Measurements from ENCODE around the gene CTU1.
"Not testable (repeated sequence)": the region's sequence is repeated elsewhere in the genome, so short reads cannot be mapped to it uniquely, and the experiment has no call there.

CTU1 gene

DNA sequence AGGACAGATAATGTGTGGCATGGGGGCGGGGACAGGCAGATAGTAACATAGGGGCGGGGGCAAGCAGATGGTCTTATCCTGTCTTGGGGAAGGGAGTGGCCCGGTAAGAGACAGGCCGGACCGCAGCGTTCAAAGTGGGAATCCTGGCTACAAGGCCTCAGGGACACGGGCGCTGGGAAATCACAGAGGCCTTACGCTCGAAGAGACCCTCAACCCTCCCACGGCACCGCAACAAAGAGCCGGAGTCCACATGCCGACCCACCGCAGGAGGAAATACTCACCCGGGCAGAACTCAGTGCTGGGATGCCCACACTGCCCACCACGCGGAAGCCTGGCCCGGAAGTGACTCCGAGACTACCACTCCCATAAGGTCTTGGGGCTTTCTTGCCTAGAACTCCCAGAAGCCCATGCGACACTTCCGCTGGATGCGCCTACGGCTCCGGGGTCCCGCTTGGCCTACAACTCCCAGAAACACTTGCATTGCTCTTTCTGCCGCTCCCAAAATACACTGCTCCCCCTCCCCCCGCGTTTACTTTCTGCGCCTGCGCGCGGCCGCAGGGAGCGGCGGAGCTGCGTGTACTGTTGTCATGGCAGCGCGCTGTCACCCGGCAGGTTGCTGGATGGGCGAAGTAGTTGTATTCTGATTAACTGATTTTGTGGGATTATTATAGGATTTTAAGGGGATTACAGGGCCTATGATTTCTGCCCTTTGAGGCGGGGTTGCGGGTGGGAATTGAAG lies at the start of gene CTU1:
TSS of gene CTU1 (minus strand) at position 344 of the 739 bp plus-strand sequence. CDS start 3,840 bp downstream, outside the sequence.
- peak; percentile 98 for DNase-seq

DNA sequence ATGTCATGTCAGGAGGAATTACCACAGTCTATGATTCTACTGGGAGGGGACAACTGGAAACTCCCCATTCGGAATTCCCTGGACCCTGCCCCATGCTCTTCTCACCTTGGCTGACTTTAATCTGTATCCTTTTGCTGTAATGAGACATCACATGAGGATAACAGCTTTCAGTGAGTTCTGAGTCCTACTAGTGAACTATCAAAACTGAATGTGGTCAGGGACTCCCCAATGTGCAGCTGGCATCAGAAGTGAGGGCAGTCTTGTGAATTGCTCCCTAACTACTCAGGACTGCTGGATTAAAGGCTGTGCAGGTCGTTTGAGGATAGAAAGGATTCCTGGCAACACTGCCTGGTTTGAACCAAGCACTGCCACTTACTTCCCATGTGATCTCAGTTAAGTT lies 49.1 kb upstream of the CTU1 start:
- DNase-seq: no peak

DNA sequence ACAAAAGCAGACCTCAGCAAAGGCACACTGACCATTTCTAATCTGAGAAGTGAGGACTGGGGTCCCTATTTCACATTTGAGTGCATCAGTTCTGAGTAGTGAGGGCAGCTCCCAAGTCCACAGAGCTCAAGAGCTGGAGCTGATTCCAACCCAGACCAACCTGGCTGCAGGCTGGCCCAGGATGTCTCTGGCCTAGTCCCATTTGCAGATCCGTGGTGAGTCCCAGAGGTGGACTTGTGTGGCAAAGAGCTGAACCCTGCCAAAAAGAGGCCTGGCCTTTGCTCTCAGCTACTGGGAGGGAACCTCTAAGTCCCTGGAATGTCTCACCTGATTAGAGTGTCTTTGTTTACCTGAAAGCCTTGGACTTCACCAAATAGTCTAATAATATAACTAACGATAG lies 48.5 kb upstream of the CTU1 start:
- no peak for DNase-seq

DNA sequence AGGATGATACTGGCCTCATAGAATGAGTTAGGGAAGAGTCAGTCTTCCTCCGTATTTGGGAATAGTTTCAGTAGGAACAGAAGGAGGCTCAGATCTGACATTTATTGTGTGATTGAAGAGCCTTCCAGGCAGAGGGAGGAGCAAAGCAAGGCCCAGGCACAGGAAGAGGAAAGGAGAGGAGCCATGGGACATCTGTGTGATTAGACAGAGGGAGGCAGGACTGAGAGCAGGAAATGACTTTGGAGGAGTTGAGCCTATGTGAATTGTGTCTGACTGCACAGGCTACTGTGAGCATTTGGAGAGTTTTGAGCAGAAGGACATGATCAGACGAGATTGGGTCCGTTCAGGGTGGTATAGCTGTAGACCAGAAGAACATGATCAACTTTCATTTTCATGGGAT lies 42.4 kb upstream of the CTU1 start:
- DNase-seq: no peak

DNA sequence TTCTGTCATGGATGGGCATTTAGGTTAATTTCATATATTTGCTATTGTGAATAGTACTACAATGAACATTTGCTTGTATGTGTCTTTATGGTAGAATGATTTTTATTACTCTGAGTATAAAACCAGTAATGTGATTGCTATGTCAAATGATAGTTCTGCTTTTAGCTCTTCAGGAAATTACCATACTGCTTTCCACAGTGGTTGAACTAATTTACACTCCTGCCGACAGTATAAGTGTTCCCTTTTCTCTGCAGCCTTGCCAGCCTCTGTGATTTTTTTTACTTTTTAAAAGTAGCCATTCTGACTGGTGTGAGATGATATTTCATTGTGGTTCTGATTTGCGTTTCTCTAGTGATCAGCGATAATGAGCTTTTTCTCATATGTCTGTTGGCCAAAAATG lies 40.4 kb upstream of the CTU1 start:
- no peak for DNase-seq

DNA sequence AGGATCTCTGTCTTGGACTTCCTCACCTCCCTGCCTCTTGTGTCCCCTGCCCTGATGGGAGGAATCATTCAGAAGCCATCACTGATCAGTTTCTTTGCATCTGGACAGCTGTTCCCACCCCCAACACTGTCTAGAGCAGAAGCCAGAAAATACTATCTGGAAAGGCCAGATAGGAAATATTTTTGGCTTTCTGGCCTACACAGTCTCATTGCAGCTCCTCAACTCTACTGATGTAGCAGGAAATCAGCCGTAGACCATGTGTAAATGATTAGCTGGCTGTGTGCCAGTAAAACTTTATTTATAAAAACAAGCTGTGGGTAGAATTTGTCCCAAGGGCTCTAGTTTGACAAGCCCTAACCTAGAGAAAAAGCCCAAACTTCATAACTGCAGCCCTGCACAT lies 39.5 kb upstream of the CTU1 start:
- DNase-seq: no peak

DNA sequence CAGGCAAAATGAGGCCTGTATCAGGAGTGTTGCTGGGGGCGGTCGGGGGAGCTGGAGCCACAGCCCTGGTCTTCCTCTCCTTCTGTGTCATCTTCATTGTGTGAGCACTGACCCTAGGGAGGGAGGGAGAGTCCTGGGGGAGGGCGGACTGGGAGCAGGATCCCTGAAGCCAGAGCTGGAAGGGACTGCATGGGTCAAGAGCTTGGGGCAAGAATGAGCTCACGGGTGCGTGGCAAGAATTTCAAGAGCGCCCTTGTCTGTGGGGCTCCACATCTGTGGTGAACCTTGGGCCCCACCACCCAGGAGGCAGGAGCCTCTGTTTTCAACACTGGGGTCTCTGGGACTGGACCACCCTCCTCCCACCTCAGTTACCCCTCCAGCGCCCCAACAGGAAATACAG lies 38.5 kb upstream of the CTU1 start:
- DNase-seq: no peak

DNA sequence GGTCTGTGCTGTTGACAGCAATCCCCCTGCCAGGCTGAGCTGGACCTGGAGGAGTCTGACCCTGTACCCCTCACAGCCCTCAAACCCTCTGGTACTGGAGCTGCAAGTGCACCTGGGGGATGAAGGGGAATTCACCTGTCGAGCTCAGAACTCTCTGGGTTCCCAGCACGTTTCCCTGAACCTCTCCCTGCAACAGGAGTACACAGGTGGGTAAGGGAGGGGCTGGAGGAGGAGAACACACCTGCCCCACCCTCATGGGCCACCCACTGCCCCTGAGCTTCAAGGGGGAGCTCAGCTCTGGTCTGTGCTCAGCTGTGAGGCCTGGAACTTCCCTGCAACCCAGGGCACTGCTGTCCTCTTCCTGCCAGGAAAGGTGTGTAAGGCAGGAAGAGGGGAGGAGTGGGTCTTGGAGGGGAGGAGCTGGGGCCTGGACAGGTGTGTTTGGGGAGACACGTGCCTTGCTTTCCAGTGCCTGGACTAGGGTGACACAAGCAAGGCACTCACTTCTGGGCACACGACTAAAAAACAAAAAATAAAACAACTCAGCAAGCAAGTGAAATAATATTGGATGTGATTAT lies 37.8 kb upstream of the CTU1 start:
- DNase-seq: no peak

DNA sequence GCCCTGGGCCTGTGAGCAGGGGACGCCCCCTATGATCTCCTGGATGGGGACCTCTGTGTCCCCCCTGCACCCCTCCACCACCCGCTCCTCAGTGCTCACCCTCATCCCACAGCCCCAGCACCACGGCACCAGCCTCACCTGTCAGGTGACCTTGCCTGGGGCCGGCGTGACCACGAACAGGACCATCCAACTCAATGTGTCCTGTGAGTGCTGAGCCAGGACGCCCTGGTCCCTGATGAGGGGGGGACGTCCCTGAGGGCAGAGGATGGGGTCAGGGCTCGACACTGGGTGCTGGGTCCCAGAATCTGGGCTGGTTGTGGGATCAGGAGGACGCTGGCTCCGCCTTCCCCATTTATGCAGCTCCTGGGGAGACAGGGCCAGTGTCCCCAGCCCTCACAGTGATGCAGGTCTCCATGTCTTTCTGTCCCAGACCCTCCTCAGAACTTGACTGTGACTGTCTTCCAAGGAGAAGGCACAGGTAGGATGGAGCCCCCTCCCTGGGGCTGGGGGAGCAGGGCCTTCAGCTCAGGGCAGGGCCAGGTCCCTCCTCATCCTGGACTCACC lies 36.4 kb upstream of the CTU1 start:
- no peak for DNase-seq

DNA sequence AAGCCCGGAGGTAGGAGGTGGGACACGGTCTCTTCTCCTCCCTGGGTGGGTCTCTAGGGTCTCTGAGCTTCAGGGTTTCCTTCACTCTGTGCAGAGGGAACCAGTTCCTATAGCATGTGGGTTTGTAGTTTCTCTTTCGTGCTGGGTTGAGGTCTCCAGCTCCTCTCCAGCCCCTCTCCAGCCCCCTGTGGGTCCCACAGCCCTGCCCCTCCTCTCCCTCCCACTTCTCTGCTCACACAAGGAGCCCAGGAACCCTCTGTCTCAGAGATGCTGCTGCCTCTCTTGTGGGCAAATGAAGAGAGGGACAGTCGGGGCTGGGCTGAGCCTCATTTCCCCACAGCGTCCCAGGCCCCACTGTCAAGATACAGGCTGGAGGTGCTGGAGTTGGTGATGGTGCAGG lies 35.3 kb upstream of the CTU1 start:
- no peak for DNase-seq

DNA sequence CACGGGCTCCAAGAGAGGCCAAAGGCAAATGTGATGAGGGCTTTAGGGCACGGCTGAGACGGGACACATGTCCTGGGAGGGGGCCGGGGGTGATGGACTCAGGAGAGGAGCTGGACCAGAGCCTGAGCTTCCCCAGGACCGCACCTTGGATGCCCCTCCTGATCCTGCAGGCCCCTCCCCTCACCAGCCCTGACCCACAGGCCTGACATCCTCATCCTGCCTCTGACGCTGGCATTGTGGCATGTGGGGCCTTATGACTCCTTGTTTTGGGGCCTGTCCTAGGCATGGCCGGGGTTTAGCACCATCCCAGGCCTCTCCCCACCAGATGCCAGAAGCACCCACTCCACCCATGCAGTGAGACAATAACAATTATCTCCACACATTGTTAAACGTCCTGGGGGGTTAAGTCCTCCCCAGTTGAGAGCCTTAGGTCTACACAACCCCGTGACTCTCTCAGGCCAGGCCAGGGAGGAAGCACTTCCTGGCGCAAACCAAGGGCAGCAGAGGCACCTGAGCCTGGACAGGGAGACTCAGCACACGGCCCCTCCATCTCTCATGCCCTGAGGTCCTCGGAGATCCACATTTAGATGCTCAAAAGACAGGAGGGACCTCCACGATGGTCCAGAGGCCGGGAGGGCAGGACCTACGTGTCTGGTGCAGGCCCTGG lies 34.7 kb upstream of the CTU1 start:
- not testable (repeated sequence) for DNase-seq

DNA sequence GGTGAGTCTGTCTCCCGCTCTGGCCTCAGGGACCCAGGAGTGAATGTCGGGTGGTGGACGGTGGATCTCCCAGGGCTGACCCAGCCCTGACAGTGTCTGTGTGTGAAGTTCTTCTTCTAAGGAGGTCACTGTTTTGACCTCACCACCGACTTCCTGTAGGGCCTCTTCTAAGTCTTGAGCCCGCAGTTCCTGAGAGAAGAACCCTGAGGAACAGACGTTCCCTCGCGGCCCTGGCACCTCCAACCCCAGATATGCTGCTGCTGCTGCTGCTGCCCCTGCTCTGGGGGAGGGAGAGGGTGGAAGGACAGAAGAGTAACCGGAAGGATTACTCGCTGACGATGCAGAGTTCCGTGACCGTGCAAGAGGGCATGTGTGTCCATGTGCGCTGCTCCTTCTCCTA lies 33.9 kb upstream of the CTU1 start, which contains the start of gene SIGLEC7:
TSS of gene SIGLEC7 (plus strand) at position 183 of the 400 bp plus-strand sequence. CDS start at position 252, 69 bp downstream.
- no peak for DNase-seq

DNA sequence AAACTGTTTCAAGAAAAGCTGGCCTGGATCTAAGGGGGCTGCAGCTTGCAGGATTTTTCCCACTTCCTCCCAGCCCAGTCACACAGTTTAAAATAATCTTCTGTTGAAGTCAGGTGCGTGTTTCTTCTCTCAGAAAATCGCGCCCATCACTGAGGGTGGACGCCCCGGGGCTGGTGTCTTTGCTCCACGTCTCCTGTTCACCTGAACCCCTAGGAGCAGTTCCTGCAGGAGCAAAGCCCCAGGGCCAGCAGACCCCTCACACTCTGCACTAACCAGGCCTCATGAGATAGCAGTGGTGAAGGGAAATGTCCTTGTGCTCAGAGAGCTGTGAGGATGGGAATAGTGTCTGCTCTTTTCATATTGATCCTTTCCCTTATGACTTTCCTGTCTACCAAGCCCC lies 33.0 kb upstream of the CTU1 start:
- DNase-seq: no peak

DNA sequence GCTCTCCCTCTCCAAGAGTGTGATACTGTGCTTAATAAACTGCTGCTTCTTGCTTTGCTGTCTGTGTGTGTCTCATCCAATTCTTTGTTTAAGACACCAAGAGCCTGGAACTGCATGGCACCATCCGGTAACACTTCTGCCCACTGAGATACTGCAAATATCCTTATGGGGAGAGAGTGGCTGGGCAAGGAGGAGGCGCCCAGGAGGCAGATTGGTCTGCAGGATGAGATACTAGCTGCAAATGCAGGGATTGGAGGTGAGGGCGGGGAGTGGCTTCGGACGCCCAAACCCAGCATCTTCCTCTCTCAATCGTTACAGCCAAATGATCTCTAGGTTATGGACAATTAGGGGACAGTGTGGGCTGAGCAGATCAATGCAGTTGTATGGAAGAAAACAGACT lies 32.2 kb upstream of the CTU1 start:
- no peak for DNase-seq

DNA sequence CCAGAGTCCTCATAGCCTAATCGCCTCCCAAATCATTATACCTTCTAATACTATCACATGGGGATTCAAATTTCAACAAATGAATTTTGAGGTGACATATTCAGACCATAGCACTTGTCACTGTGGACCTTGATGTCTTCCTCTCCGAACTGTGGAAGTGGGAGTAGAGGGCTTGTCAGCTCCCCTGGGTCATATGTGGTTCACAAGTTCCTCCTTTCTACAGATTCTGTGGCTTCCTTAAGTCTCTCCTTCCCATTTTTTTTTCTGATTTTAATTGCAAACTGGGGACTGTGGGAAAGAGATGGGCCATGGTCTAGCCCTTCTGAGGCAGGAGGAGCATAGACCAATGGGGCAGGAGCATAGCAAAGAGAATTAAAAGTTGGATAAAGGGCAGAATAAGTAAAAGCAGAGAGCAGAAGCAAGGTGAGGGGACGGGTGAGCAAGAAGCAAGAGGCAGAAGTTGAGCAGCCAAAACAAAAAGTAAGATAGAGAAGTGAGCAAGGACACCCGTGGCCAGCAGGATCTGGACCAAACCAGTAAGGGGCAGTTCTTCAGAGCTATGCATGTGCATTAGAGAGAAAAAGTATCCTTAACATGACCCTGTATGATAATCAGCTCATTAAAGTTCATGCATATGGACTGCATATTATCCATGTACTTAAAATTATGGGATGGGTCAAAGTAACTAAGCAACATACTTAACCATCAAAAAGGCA lies 31.2 kb upstream of the CTU1 start:
- DNase-seq: no peak

DNA sequence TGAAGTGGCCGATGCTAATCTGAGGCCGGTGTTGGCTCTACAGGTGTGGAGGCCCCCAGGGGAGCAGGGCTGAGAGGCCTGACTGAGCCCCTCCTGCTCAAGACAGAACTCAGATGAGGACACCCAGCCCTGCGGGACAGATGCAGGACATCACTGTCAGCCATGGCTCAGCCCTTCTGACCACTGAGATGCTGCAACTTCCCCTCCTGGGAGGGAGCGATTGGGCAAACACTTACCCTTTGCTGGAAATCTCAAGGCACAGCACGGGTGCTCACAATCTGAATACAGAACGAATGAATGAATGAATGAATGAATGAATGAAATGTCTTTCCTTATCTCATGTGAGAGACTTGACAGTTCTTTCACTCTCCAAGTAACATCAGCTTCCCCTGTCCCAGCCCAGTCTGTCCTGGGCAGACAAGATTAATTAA lies 30.4 kb upstream of the CTU1 start:
- no peak for DNase-seq

DNA sequence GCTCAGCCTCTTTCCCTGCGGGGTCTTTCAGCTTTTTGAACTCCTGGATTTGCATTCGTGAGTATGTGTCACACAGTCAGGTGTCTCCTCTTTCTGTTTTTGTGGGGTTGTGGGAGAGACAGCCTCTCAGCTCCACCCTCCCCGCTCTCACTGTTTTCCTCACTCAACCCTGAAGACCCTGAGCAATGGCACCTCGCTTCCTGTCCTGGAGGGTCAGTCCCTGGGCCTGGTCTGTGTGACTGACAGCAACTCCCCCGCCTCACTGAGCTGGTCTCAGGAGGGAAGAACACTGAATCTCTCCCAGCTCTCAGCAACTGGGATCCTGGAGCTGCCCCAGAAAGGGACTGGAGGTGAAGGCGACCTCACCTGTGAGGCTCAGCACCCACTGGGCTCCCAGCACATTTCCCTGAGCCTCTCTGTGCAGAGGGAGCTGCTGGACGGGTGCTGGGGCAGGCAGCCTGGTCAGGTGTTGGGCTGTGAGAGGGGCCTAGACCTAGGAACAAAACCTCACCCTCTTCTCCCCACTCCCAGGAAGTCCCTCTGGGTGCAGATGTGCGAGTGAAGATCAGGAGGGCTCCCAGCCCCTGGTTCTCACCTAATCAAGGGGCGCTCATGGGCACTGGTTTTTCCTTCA lies 29.7 kb upstream of the CTU1 start:
- no peak for DNase-seq

DNA sequence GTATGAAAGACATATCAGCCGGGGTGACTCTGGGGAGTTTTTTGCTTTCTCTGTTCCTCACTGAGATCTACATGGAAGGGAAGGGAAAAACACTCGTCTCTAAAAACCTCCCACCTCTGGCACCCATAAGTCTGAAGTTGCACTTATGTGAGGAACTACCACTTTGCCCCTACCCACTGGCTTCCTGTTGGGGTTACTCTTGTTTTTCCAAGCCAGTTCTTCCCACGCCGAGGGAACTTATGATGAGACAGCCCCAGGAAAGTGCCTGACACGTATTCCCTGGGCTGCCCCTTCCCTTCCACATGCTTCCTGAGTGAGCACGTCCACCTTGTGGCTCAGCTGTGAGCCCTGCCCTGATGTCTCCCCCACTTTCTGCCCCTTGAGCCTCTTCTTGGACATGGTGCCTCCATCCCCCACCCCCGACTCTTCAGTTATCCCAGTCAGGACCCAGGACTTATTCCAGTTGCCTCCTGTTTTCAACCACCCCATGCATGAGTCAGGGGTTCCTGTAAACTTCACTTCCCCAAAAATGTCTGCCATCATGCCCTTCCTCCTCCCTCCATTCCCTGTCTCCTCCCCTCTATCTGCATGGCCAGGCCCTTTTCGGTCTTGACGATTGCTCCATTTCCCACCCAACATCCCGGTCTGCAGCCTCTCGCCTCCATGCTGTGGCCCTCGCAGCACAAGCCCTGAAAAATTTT lies 28.8 kb upstream of the CTU1 start:
- DNase-seq: peak; percentile 34

DNA sequence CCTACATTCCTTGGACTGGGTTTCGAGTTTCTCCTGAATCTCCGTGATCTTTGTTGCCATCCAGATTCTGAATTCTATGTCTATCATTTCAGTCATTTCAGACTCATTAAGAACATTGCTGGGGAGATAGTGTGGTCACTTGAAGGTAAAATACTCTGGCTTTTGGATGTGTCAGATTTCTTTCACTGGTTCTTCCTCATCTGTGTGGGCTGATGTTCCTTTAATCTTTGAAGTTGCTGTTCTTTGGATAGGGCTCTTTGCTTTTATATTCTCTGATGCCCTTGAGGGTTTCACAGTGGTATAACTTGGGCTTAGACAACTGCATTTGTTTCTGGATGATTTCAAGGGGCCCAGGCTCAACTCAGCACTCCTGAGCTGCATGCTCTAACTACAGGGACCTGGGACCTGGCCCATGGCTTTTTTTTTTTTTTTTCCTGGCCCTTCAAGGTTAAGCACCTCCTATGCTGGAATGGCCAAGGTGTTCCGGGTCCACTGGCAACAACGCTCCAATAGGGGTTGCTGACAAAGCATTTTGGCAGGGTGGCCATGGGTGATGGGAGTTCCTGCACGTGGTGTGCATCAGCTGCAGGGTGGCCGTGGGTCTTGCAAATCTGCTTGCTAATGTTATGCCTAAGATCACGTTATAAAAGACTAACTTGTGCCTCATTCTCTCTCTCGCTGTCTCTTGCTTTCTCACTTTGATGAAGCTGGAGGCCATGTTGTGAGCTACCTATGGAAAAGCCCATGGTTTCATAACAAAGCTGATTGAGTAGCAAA lies 28.0 kb upstream of the CTU1 start:
- DNase-seq: no peak

DNA sequence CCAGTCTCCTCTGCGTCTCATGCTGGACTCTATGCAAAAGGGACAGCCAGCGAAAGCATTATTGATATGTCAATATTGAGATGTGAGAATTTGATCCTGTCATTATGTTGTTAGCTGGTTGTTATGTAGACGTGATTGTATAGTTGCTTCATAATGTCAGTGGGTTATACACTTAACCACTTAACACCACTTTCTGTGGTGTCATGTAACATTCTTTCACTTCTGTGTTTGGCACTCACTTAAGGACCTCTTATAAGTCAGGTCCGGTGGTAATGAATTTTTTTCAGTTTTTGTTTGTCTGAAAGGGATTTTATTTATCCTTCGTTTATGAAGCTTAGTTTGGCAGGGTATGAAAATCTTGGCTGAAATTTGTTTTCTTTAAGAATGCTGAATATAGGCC lies 26.8 kb upstream of the CTU1 start:
- DNase-seq: no peak
